Activated CD4-positive, alpha-beta T cell treated with anti-CD3 and anti-CD28 coated beads, Interleukin-10, Interleukin-2, amounts not matched to agents 100 ng/mL and 50 ng/mL, durations not matched to agents 16 hours and 8 hours (primary cell): ENCODE measurements around the gene SLC22A16.
"Not testable (repeated sequence)": the region's sequence is repeated elsewhere in the genome, so short reads cannot be mapped to it uniquely, and the experiment has no call there.

ENCODE experiments used
- DNase-seq: peaks from one replicate; pipeline ENCODE4 v3.0.0-alpha.2; 2020

Gene SLC22A16

DNA sequence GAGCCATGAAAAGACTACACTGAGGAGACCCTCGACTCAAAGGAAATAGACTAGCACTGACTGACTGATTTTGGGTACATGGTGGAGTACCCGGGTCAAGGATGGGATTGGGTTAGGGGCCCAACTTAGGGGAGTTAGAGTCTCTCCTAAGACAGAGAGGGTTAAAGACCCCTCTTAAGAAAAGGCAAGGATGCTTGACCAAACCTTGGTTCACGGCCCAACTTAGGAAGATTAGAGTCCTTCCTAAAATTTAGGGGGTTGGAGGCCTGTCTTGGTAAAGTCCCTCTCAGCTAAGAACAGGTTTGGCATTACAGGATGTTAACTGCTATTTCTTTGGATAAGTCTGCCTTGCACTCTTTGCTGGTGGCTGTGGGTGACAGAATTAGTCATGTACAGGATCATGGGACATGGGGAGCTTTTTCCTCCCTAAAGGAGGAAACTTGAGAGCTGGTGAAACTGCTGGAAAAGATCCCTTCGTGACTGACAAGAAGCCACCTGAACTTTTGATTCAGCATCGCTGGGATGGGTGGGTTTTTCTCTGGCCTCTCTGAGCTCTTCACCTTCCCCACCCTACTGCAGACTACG is 12.3 kb upstream of the SLC22A16 start:
- DNase-seq: no peak

DNA sequence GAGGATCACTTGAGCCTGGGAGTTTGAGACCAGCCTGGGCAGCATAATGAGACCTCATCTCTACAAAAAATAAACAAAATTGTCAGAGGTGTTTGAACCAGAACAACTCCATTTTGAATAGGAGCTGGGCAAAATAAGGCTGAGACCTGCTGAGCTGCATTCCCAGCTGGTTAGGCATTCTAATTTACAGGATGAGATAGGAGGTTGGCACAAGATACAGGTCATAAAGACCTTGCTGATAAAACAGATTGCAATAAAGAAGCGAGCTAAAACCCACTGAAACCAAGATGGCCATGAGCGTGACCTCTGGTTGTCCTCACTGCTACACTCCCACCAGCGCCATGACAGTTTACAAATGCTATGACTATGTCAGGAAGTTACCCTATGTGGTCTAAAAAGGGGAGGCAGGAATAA is 11.6 kb upstream of the SLC22A16 start:
- not testable (repeated sequence) for DNase-seq

DNA sequence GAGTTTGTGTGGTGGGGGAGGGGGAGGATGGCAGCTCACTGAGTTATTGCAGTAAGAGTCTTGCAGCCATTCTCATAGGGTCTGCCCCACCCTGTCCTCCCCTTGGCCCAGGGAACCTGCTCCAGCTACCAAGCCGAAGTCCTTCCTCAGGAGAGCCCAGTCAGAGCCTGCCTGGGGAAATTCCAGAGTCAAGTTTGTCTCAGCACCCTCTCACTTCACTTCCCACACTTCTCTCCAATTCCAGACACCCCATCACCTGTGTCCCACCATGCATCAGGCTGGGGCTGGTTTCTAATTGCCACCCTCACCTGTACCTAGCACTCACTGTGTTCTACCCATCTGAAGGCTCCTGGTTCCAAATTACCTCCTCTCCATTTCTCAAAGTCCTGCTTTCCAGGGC is 10.3 kb upstream of the SLC22A16 start:
- no peak for DNase-seq

- no peak for DNase-seq
These were observed 9.1 kb upstream of the SLC22A16 start for GRCh38 chr6:110485491-110485890.

DNA sequence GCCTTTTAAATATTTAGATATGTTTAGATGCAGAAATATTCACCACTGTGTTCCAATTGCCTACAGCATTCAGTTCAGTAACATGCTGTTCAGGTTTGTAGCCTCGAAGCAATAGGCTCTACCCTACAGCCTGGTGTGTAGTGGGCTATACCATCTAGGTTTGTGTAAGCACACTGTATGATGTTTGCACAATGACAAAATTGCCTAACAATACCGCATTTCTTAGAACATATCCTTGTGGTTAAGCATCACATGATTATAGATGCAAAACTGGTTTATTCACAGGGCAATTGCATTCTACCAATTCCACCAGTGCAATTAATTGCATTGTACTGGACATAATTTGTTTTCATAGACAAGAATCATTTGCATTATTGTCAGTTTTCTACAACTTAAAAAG is 7.9 kb upstream of the SLC22A16 start:
- DNase-seq: no peak

DNA sequence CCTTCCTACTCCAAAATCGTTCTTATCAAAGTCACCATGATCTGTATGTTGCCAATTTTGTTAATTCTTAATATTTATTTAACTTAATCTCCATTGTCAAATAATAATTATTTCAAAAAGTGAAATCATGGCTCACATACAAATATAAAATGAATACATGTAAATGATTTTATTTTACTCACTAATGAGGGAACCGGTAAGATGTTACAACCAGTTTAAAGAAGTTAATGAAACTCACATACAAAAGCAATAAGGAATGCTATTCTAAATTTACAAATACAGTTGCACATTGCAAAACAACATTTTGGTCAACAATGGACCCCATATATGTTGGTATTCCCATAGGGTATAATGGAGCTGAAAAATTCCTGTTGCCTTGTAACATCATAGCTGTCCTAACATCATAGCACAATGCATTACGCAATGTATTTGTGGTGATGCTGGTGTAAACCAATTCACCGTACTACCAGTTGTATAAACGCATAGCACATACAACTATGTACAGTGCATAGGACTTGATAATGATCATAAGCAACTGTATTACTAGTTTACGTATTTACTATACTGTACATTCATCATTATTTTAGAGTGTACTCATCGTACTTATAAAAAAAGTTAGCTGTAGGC is 6.5 kb upstream of the SLC22A16 start:
- no peak for DNase-seq

DNA sequence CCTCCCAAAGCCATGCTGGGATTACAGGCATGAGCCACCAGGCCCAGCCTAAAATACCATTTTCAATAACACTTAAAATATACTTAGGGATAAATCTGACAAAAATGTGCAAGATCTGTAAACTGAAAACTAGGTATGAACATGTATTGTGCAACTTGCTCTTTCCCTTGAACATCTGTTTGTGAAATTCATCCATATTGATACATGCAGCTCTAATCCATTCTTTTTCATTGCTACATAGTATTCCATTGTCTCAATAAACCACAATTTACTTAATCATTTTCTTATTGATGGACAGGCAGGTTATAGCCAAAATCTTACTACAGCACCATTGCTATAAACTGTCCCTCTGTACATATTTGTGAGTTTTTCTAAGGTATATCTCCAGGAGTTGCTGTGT is 4.7 kb upstream of the SLC22A16 start:
- no peak for DNase-seq

GRCh38 chr6:110475066-110475653 is 1.3 kb downstream of the SLC22A16 start:
- DNase-seq: no peak

GRCh38 chr6:110474500-110474899 is 1.9 kb downstream of the SLC22A16 start:
- DNase-seq: no peak

DNA sequence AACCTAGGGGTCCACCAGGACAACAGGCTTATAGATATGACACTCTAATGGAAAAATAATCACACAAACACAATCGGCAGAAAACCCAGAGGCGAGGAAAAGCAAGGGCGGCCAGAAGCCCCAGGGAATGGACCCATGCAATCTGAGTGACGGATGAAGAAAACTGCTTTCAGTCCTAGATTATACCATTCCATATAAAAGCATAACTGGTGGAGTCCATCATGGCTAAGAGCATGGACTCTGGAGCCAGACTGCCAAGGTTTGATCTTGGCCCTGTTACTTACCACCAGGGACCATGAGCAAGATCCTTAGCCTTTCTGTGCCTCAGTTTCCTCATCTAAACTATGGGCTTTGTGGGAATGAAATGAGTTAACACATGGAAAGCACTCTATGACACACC is 3.7 kb downstream of the SLC22A16 start:
- no peak for DNase-seq

DNA sequence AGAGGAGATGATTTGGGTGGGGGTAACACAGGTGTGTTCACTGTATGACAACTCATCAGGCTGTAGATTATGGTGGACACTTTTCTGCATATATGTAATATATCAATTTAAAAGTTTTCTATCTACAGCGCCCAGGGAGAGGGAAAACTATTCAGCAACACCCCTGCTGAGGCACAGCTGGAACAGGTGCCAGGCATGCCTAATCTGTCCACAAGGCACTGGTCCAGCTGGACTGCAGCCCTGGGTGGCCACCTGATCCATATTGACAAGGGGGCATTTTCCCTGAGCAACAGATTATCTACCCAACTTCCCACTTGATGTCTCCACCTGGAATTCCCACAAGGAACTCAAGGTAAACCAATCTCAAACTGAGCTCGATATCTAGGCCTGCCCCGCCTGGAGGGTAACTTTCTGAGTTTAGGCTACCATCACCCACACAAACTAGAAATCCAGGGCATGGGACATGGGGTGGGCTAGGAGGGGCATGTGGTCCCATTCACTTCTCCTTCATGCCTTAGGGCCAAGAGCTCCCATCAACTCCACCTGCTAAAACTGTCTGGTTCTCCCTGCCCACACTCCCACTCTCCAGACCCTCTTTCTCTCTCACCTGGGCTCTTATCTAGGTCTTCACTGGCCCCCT is 4.6 kb downstream of the SLC22A16 start:
- no peak for DNase-seq

DNA sequence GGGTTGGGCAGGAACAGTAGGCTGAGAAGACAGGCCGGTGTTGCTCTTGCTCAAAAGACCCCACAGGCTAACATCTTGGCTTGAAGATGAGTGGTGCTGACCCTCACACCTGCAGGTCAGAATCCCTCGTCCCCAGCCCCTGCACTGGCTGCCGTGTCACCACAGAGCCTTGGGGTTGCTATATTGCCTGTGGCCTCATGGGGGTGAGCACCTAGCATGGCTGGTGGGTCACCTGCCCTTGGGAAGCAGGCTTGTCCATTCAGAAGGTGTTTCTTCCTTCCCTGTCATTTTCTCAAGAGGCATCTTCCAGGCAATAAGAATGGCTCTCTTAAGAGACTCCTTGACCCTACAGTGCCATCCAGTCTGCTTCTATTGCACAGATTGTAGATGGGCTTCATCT is 7.7 kb downstream of the SLC22A16 start:
- no peak for DNase-seq

DNA sequence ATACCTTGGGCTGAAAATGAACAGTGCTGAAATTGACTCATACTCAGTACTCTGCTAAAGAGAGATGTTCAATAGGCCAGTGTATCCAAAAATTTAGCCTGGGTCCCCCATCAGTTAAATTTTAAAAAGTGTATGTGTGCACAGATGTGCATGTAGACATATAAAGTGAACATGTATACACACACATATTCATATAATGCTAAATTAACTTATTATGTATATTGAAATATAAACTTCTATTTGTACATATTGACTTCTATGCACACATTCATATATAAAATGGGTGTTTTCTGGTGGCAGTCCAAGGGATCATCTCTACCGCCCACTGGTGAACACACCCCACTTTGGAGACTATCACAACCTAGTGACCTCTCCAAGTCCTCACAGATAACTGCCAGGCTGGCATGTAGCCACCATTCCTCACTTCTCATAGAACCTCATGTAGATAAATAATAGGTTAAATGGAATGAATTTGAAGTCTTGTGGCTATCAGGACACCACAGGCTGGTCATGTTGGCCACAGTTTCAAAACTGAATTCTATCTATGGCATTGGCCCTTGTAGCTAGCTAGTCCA is 8.8 kb downstream of the SLC22A16 start:
- no peak for DNase-seq

GRCh38 chr6:110462884-110463481 is 13.4 kb downstream of the SLC22A16 start:
- no peak for DNase-seq

- no peak for DNase-seq
These were observed 15.0 kb downstream of the SLC22A16 start for GRCh38 chr6:110461376-110461775.

DNA sequence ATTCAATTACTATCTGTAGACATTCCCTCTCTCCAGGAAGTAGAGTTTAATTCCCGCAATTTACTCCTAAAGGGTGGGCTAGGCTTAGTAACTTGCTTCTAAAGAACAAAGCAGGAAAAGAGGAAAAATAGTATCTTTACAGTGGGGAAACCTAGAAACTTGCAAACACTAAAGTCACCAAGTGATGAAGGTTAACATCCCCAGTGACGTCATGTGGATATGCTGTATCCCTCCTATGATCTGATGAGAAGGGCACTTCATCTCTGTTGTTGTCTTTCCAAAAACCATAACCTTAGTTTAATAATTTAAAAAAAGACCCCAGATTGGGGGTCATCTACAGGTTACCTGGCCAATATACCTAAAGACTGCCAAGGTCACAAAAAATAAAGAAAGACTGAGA is 17.3 kb downstream of the SLC22A16 start:
- DNase-seq: no peak

DNA sequence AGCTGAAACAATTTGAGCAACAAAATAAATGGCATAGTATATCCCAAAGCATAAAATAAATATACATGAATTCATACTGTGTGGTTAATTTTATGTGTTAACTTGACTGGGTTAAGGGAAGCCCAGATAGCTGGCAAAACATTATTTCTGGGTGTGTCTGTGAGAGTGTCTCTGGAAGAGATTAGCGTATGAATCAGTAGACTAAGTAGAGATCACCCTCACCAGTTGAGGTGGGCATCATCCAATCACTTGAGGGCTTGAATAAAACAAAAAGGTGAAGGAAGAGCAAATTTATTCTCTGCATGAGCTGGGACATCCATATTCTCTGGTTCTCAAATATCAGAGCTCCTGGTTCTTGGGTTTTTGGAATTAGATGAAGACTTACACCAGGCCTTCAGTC is 17.9 kb downstream of the SLC22A16 start:
- no peak for DNase-seq

DNA sequence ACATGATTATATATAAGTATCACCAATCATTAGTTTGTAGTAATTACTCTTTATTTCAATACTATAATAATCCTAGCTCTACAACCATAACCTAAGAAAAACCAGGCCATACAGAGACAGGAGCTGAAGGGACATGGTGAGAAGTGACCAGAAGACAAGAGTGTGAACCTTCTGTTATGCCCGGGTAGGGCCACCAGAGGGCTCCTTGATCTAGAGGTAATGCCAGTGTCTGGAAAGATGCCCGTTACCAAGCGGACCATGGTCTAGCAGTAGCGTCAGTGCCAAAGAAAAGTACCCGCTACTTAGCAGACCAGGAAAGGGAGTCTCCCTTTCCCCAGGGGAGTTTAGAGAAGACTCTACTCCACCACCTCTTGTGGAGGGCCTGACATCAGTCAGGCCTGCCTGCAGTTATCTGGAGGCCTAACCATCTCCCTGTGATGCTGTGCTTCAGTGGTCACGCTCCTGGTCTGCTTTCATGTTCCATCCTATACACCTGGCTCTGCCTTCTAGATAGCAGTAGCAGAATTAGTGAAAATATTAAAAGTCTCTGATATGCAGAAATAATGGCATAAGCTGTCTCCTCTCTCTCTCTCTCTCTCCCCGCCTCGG is 18.7 kb downstream of the SLC22A16 start:
- DNase-seq: peak; percentile 20

GRCh38 chr6:110456694-110457093 is 19.7 kb downstream of the SLC22A16 start:
- no peak for DNase-seq

DNA sequence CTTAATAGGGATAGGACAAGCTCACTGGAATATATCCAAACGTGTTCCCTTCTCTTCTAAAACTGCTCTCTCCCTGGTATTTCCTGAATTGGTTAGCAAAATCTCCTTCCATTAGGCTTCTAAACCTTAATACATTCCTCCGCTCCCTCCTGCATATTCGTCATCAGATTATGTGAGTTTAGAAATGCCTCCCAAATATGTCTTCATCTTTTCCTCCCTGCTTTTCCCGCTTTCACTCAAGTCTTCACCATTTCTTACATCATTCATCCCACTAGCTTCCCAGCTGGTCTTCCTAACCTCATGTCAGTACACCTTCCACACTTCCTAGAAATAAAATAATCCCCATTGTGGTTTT is 26.9 kb downstream of the SLC22A16 start:
- no peak for DNase-seq

DNA sequence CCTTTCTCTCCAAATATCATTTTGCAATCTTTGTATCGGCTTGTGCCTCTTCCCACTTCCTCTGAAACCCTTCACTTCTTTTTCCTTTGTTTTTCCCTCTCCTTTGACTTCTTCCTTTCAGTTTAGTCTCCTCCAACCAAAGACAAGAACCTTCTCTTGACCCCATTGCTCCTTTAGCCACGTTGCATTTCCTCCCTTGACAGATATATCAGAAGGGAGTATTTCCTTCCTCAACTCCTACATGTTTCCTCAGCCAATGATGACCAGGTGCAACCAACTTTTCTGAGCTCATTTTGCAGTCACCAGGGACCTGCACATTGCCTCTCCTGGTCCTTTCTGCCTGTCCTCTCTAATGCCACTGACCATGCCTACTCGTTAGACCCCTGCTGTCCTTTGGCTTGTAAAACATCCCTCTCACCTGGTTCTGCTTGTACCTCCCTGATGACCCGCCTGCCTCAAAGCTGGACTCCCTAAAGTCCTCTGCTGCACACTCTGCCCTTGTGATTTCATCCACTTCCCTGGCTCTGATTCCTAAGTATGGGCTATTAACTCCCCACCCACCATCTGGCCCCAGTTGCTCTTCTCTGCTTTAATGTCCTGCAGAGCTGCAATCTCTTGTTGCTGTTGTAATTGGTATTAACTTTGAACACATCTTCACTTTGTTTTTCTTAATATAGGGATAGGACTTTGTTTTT is 27.4 kb downstream of the SLC22A16 start:
- DNase-seq: no peak

GRCh38 chr6:110447761-110448160 is 28.7 kb downstream of the SLC22A16 start:
- no peak for DNase-seq

GRCh38 chr6:110446405-110446804 is 30.0 kb downstream of the SLC22A16 start:
- no peak for DNase-seq
